Memory B cell (primary cell): ENCODE data around the gene NGFR.

ENCODE experiments used
- ATAC-seq: fragments of 150-1000 bp; cut with Tn5 transposase; 2 replicates; pipeline ENCODE4 v1.10.0; 2021; ENCODE audit warnings: low read depth, mild to moderate bottlenecking, moderate library complexity
- DNase-seq, 2 donors: peaks; one replicate each; pipeline ENCODE4 v3.0.0; 2022; ENCODE audit warnings: low spot score in 2 of 2
- H3K27ac Mint-ChIP-seq: one replicate; pipeline ENCODE4 v1.8.0; 2022; ENCODE audit warnings: mild to moderate bottlenecking, moderate library complexity, mixed read lengths
- H3K27me3 Mint-ChIP-seq: one replicate; pipeline ENCODE4 v1.8.0; 2022; ENCODE audit warnings: mixed read lengths
- H3K36me3 Mint-ChIP-seq: one replicate; pipeline ENCODE4 v1.8.0; 2022; ENCODE audit warnings: mild to moderate bottlenecking, mixed read lengths
- H3K4me1 Mint-ChIP-seq: one replicate; pipeline ENCODE4 v1.8.0; 2022; ENCODE audit warnings: mixed read lengths
- H3K4me3 Mint-ChIP-seq: one replicate; pipeline ENCODE4 v1.8.0; 2022; ENCODE audit warnings: mild to moderate bottlenecking, moderate library complexity, mixed read lengths
- H3K9me3 Mint-ChIP-seq: one replicate; pipeline ENCODE4 v1.8.0; 2022; ENCODE audit warnings: mixed read lengths

NGFR gene

GRCh38 chr17:49510720-49511110 is 15.6 kb downstream of the NGFR start:
- no peak for DNase-seq
- Mint-ChIP-seq H3K27me3 (peaks cover 15% of the 10 kb centered on the region), H3K27ac (no peak overlapping the region), H3K4me1 (no peaks in the 10 kb centered on the region), H3K9me3 (no peaks in the 10 kb centered on the region), H3K36me3 (no peaks in the 10 kb centered on the region), H3K4me3 (no peak overlapping the region)
- no peak for ATAC-seq

- Mint-ChIP-seq H3K36me3 (no peaks in the 10 kb centered on the region), H3K4me1 (no peaks in the 10 kb centered on the region), H3K27ac (no peak overlapping the region), H3K9me3 (no peaks in the 10 kb centered on the region), H3K4me3 (no peak overlapping the region), H3K27me3 (peaks cover 15% of the 10 kb centered on the region)
- DNase-seq (no peak), ATAC-seq (no peak)
These were observed 16.7 kb downstream of the NGFR start for GRCh38 chr17:49511810-49512209.

DNA sequence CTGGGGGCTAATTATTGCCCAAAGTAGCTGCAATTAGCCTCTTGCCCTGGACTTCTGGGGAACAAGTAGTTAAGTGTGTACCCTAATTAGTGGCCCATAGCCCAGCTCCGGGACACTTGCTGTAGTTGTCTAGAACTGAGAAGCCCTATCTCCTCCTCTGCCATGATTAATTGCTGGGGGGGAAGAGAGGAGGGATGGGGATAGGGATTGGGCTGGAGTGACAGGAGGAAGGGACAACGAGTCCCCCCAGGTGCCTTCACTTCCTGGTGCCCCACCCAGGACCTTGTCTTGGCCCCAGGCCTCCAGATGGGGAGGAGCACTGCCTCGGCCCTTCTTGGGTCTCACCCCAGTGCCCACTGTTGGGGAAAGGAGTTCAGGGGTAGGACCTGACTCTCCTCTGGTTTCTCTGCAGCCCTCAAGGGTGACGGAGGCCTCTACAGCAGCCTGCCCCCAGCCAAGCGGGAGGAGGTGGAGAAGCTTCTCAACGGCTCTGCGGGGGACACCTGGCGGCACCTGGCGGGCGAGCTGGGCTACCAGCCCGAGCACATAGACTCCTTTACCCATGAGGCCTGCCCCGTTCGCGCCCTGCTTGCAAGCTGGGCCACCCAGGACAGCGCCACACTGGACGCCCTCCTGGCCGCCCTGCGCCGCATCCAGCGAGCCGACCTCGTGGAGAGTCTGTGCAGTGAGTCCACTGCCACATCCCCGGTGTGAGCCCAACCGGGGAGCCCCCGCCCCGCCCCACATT is 17.4 kb downstream of the NGFR start:
- ATAC-seq (no peak), DNase-seq (no peak)
- H3K27me3 Mint-ChIP-seq = peaks cover 13% of the 10 kb centered on the region
- no peak overlapping the region for H3K4me3 Mint-ChIP-seq
- H3K4me1 Mint-ChIP-seq = no peaks in the 10 kb centered on the region
- no peaks in the 10 kb centered on the region for H3K9me3 Mint-ChIP-seq
- no peak overlapping the region for H3K27ac Mint-ChIP-seq
- no peaks in the 10 kb centered on the region for H3K36me3 Mint-ChIP-seq

DNA sequence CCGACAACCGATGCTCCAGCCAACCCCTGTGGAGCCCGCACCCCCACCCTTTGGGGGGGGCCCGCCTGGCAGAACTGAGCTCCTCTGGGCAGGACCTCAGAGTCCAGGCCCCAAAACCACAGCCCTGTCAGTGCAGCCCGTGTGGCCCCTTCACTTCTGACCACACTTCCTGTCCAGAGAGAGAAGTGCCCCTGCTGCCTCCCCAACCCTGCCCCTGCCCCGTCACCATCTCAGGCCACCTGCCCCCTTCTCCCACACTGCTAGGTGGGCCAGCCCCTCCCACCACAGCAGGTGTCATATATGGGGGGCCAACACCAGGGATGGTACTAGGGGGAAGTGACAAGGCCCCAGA is 17.9 kb downstream of the NGFR start:
- Mint-ChIP-seq H3K4me3 (no peak overlapping the region), H3K4me1 (no peaks in the 10 kb centered on the region)
- ATAC-seq = no peak

DNA sequence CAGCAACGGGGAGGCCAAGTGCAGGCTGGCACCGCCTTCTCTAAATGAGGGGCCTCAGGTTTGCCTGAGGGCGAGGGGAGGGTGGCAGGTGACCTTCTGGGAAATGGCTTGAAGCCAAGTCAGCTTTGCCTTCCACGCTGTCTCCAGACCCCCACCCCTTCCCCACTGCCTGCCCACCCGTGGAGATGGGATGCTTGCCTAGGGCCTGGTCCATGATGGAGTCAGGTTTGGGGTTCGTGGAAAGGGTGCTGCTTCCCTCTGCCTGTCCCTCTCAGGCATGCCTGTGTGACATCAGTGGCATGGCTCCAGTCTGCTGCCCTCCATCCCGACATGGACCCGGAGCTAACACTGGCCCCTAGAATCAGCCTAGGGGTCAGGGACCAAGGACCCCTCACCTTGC is 18.5 kb downstream of the NGFR start:
- Mint-ChIP-seq H3K27me3 (peaks cover 13% of the 10 kb centered on the region), H3K4me3 (no peak overlapping the region), H3K9me3 (no peaks in the 10 kb centered on the region), H3K36me3 (no peaks in the 10 kb centered on the region), H3K27ac (no peak overlapping the region), H3K4me1 (no peaks in the 10 kb centered on the region)
- ATAC-seq = no peak
- no peak for DNase-seq

More for the DNA sequence above, 17.9 kb downstream of the NGFR start:
- Mint-ChIP-seq H3K27ac (no peak overlapping the region), H3K36me3 (no peaks in the 10 kb centered on the region), H3K27me3 (peaks cover 13% of the 10 kb centered on the region), H3K9me3 (no peaks in the 10 kb centered on the region)
- no peak for DNase-seq

- ATAC-seq (no peak), DNase-seq (no peak)
- peaks cover 13% of the 10 kb centered on the region for H3K27me3 Mint-ChIP-seq
- H3K4me3 Mint-ChIP-seq = no peak overlapping the region
- H3K9me3 Mint-ChIP-seq = no peaks in the 10 kb centered on the region
- no peaks in the 10 kb centered on the region for H3K36me3 Mint-ChIP-seq
- no peak overlapping the region for H3K27ac Mint-ChIP-seq
- H3K4me1 Mint-ChIP-seq = no peaks in the 10 kb centered on the region
These were observed 19.1 kb downstream of the NGFR start for GRCh38 chr17:49514071-49514721.

DNA sequence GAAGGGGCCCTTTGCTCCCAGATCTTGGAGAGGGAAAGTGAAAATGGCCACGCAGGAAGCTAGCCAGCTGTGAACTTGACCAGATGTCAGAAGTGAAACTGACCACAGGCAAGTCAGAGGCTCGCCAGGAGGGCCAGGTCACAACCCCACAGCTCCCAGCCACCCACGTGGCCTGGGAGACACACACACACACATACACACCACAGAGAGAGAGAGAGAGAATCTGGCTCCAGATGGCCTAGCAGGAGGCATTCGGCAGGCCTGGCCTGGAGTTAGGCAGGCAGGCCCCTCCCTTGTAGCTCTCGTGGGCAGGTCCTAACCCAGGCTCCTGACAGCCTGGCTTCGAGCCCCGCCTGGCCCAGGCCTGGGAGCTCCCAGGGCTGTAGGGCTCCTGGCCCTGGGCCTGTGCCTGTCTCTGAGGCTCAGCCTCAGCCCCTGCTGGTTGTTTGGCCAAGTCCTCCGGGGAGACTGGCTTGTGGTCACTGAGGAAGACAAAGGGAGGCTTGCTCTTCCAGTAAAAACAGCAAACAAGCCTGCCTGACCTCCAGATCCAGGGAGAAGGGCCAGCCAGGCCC is 20.2 kb downstream of the NGFR start:
- peaks cover 17% of the 10 kb centered on the region for H3K27me3 Mint-ChIP-seq
- H3K4me3 Mint-ChIP-seq = no peak overlapping the region
- ATAC-seq (no peak), DNase-seq (no peak)
- H3K27ac Mint-ChIP-seq = no peak overlapping the region
- H3K9me3 Mint-ChIP-seq = no peaks in the 10 kb centered on the region
- no peaks in the 10 kb centered on the region for H3K4me1 Mint-ChIP-seq
- no peaks in the 10 kb centered on the region for H3K36me3 Mint-ChIP-seq

- no peak overlapping the region for H3K27ac Mint-ChIP-seq
These were observed 21.1 kb downstream of the NGFR start for GRCh38 chr17:49516180-49516579.

DNA sequence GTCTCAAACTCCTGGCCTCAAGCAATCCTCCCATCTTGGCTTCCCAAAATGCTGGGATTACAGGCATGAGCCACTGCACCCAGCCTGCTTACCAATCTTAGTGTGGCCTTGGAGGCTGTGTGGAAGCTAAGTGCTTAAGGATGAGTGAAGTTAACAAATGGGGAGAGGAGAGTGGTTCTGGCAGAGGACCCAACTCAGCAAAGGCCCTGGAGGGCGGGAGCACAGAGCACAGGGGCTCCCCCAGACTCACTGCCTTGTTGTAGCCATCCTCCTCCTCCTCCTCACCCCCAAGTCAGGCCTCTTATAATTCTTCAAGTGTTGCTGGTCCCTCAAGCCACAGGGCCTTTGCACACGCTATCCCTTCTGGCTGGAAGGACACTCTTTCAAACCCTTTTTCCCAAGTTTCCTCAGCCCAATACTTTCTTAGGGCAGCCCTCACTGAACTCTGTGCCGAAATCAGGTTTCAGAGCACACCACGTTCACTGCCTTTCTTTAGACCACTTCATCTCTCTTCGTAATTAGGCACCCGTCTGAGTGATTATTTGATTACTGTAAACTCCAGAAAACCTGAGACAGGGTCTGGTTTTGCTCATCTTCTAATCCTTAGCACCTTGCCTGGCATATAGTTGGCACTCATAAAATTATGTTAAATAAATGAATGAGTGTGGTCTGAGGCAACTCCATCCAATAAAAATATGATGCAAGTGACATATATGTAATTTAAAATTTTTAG is 23.4 kb downstream of the NGFR start:
- Mint-ChIP-seq H3K27ac (no peak overlapping the region), H3K9me3 (no peaks in the 10 kb centered on the region), H3K4me1 (no peaks in the 10 kb centered on the region), H3K4me3 (no peak overlapping the region), H3K27me3 (peaks cover 19% of the 10 kb centered on the region), H3K36me3 (no peaks in the 10 kb centered on the region)
- DNase-seq (no peak), ATAC-seq (no peak)

More at GRCh38 chr17:49516180-49516579, 21.1 kb downstream of the NGFR start:
- DNase-seq (no peak), ATAC-seq (no peak)
- Mint-ChIP-seq H3K27me3 (peaks cover 16% of the 10 kb centered on the region), H3K9me3 (no peaks in the 10 kb centered on the region), H3K4me3 (no peak overlapping the region), H3K36me3 (no peaks in the 10 kb centered on the region), H3K4me1 (no peaks in the 10 kb centered on the region)

DNA sequence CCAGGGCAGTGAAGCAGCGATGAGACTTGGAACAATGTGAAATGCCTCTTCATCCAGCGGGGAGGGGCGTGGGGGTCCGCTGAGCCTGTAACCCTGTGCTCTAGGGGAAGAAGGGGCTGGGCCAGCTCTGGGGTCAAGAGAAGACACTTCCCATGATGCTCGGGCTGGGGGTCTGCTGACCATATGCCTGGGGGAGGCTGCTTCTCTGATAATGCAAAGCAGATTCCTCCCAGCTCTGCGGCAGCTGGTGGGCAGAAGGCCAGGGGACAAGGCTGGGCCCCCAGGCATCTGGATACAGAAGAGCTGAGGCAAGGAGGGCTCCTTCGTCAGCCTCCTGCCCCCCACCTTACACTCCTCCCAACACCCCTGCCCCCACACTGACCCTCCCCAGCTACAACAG is 24.7 kb downstream of the NGFR start:
- no peak for DNase-seq
- Mint-ChIP-seq H3K4me3 (no peak overlapping the region), H3K4me1 (no peaks in the 10 kb centered on the region), H3K27me3 (peaks cover 19% of the 10 kb centered on the region), H3K27ac (no peak overlapping the region), H3K36me3 (no peaks in the 10 kb centered on the region), H3K9me3 (no peaks in the 10 kb centered on the region)
- ATAC-seq = no peak

- Mint-ChIP-seq H3K27ac (no peak overlapping the region), H3K27me3 (peaks cover 21% of the 10 kb centered on the region), H3K4me3 (no peak overlapping the region), H3K36me3 (no peaks in the 10 kb centered on the region), H3K9me3 (no peaks in the 10 kb centered on the region), H3K4me1 (no peaks in the 10 kb centered on the region)
- no peak for ATAC-seq
- no peak for DNase-seq
These were observed 25.4 kb downstream of the NGFR start for GRCh38 chr17:49520386-49521087.

DNA sequence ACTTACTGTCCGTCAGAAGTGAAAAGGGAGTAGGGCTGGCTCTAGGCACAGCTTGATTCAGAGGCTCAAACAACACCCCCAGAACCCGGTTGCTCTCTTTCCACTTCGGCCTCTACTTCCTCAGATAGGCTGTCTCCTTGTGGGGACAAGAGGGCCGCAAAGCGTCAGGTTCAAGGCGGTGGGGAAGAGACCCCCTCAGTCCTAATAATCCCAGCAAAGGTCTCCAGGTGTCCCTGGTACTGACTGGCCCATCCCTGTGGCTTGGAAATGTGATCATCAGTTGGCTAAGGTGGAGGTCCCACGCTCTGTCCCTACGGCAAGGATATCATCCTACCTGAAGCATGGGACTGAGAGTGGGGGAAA is 26.0 kb downstream of the NGFR start:
- H3K27ac Mint-ChIP-seq = no peak overlapping the region
- H3K4me3 Mint-ChIP-seq = no peak overlapping the region
- H3K9me3 Mint-ChIP-seq = no peaks in the 10 kb centered on the region
- no peak for DNase-seq
- H3K36me3 Mint-ChIP-seq = no peaks in the 10 kb centered on the region
- ATAC-seq = no peak
- H3K27me3 Mint-ChIP-seq = peaks cover 20% of the 10 kb centered on the region
- H3K4me1 Mint-ChIP-seq = no peaks in the 10 kb centered on the region

DNA sequence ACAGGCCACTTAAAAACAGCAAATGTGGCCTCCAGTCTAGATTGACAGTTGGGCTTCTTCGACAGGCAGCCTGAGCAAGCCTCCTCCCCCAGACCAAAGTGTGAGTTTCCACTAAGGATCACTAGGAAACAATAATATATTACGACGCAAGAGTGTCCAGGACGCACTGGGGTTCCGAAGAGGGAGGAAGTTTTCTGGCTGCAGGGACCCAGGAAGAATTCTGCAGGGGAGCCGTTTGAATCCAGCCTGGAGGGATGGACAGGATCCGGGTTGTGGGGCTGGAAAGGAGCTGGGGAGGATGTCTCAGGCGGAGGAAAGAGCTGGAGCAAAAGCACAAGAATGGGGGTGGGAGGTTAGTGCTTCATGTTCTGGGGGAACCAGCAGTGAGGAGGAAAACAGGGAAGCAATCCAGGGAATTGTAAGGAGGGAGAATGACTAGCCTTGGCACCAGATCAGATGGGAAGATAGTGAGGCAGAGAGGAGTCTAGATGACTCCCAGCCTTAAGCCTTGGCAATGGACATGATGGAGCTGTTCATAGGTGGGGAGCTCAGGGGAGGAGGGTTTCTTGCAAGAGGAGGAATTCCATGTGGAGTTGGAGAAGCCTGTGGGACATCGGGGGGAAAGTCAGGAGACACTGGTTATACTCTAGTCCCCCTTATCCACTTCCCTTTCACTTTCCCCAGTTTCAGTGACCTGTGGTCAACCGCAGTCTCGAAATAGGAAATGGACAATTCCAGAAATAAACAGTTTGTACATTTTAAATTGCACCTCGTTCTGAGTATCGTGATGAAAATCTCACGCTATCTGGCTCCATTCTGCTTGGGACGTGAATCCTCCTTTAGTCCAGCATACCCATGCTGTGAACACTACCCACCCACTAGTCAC is 26.6 kb downstream of the NGFR start:
- no peak for DNase-seq
- Mint-ChIP-seq H3K4me1 (no peaks in the 10 kb centered on the region), H3K27me3 (peaks cover 20% of the 10 kb centered on the region), H3K4me3 (no peak overlapping the region), H3K9me3 (no peaks in the 10 kb centered on the region), H3K27ac (no peak overlapping the region), H3K36me3 (no peaks in the 10 kb centered on the region)
- ATAC-seq = no peak
